ENCODE measurements around the gene ST14. TPM values are rescaled to one million over a fixed set of nuclear protein-coding genes. Genes with fewer than 3 reads are reported as not detected.
A peak's percentile ranks its signal among the peaks of the same experiment; 100 is the strongest.

ST14 gene
- total and polyA plus RNA-seq, 8 donors, result 37.5 to 101 (median 48.5) TPM

GRCh38 chr11:130208241-130209127 is 48.9 kb downstream of the ST14 start:
- intact Hi-C loops (cut with DNase I), result no loop called here
- WGBS, 2 donors, result 90% methylated on average over 45 of the region's 45 CpGs
- Histone ChIP-seq H3K4me1 (no peaks in the 10 kb centered on the region), H3K27ac (no peak overlapping the region), H3K27me3 (no peaks in the 10 kb centered on the region), H3K36me3 (peaks cover 0 to 23% (median 0%) of the 10 kb centered on the region in 3 donors), H3K4me3 (no peak overlapping the region), H3K9me3 (no peaks in the 10 kb centered on the region)
- FAIRE-seq (no peak), DNase-seq (peak in 2 of 6 donors; percentile 6 to 50), ATAC-seq (no peak)
- no peak for TF ChIP-seq CTCF (IDR thresholded peaks at IDR 0.05)

GRCh38 chr11:130209128-130209932 is 49.7 kb downstream of the ST14 start:
- Histone ChIP-seq H3K9me3 (no peaks in the 10 kb centered on the region), H3K4me3 (no peak overlapping the region), H3K27ac (no peak overlapping the region), H3K27me3 (no peaks in the 10 kb centered on the region), H3K36me3 (peaks cover 0 to 23% (median 0%) of the 10 kb centered on the region in 3 donors), H3K4me1 (no peaks in the 10 kb centered on the region)
- no peak for TF ChIP-seq CTCF (IDR thresholded peaks at IDR 0.05)
- FAIRE-seq, result no peak
- DNase-seq, result peak in 2 of 6 donors; percentile 11 to 45
- WGBS, 2 donors, result 93 to 96% methylated on average over 51 to 53 of the region's 53 CpGs
- intact Hi-C loops (cut with DNase I), result no loop called here
- ATAC-seq, result no peak

GRCh38 chr11:130209954-130210854 is 50.6 kb downstream of the ST14 start:
- TF ChIP-seq CTCF (IDR thresholded peaks at IDR 0.05), result no peak
- no peak overlapping the region for H3K27ac ChIP-seq
- ATAC-seq (no peak), FAIRE-seq (no peak), DNase-seq (peak in 2 of 6 donors; percentile 9 to 53)
- no peaks in the 10 kb centered on the region for H3K27me3 ChIP-seq
- intact Hi-C loops (cut with DNase I), result loop anchor here in 1 of 3 donors (10.0 kb wide), 2 partner anchors 175 to 215 kb away; partner anchors contain the start of gene ADAMTS8
- H3K4me1 ChIP-seq, result no peaks in the 10 kb centered on the region
- H3K36me3 ChIP-seq, result peaks cover 0 to 23% (median 0%) of the 10 kb centered on the region in 3 donors
- H3K9me3 ChIP-seq, result no peaks in the 10 kb centered on the region
- H3K4me3 ChIP-seq, result no peak overlapping the region
- 91% methylated on average over 23 of the region's 23 CpGs for WGBS, 2 donors

GRCh38 chr11:130211144-130211543 is 51.6 kb downstream of the ST14 start:
- TF ChIP-seq CTCF (IDR thresholded peaks at IDR 0.05), result no peak
- Histone ChIP-seq H3K4me1 (no peaks in the 10 kb centered on the region), H3K9me3 (no peaks in the 10 kb centered on the region), H3K27ac (no peak overlapping the region), H3K4me3 (no peak overlapping the region), H3K36me3 (peaks cover 0 to 23% (median 0%) of the 10 kb centered on the region in 3 donors), H3K27me3 (no peaks in the 10 kb centered on the region)
- intact Hi-C loops (cut with DNase I), result loop anchor here in 1 of 3 donors (10.0 kb wide), 2 partner anchors 174 to 214 kb away; partner anchors contain the start of gene ADAMTS8
- peak in 2 of 6 donors; percentile 4 to 23 for DNase-seq
- no peak for ATAC-seq
- 87 to 88% methylated on average over 3 of the region's 3 CpGs for WGBS, 2 donors
- FAIRE-seq, result no peak
